GM18861 (cell line): ENCODE data around the gene SEC23IP.
"Not testable (repeated sequence)": the region's sequence is repeated elsewhere in the genome, so short reads cannot be mapped to it uniquely, and the experiment has no call there.

Experiments
- ATAC-seq: cut with Tn5 transposase; IDR thresholded peaks from one replicate; pipeline ENCODE4 v1.9.1; 2021; ENCODE audit not compliant: unreplicated experiment

SEC23IP gene

DNA sequence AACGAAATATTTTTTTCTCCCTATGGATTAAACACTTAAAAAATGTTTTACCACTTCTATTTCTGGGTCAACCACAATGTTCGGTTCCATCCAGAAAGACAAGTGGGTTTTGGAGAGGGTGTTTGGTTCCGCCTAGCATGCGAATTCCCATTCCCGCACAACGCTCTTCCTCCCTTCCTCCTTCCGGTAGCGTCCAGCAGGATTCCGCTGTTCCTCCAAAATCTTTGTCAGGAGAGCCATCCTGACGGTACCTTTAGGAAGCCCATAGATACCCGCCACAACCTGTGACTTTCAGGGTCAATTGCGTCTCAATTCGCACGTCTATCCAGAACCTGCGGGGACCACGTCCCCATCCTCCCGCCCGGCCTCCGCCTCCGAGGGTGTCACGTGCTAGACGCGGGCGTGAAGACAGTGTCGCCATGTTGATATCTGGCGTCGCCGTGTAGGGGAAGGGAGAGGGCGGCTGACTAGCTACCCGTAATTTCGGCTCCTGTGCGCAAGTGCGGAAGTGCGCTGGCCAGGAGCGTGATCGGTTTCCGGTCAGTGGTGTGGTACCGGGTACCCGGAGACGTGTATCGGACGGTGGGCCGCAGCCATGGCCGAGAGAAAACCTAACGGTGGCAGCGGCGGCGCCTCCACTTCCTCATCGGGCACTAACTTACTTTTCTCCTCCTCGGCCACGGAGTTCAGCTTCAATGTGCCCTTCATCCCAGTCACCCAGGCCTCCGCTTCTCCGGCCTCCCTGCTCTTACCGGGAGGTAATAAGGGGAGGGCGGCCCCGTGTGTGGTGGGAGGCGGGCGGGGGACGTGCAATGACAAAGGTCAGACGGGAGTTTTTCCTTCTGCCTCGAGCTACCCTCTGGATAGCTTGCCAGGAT lies at the start of gene SEC23IP:
Gene SEC23IP (plus strand): TSS at position 543 of the 878 bp plus-strand sequence. CDS start 53 bp downstream, at position 596.
- ATAC-seq = peak; percentile 98

DNA sequence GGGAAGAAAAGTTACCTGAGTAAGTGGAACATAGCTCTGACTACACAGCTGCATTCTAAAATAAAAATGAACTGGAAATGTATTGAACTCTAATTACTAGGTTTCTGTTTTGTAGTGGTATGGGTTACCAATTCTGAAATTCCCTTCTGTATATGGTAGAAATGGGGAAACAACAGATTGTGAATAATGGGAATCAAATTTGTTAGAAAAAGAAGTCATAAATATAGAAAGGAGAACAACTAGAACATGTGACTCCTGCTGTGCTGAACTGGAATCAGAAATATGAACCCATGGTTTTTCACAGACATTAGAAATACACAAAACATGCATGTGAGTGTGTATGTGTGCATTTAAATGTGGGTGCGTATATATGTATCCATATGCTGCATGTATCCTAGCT lies 46.9 kb upstream of the SEC23IP start:
- ATAC-seq = no peak

DNA sequence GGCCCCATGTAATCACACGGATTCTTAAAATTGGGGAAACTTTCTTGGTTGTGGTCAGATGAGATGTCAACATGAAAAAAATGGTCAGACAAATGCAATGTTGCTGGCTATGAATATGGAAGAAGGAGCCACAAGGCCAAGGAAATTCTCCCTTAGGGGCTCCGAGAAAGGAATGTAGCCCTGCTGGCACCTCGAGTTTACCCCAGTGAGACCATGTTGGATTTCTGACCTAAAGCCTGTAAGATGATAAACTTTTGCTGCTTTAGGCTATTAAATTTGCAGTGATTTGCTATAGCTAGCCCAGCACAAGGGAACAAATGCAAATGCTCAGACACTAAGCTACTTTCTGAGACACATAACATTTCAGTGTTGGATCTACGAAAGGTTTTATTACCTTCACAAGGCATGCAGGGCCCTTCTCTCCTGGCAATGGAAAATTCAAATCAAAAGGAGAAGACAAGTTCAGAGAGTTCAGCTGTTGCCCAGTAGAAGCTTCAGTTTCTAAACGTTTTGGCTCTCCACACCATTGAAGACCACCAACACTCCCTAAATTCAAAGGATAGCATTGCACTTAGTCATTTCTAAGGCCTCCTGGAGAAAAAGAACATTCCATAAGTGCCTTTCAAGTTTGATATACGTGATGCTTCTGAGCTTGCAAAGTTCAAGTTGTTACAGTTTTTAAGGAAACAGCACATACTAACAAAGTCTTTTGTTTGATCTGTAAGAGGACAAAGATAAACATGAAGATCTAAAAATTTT lies 43.3 kb upstream of the SEC23IP start:
- ATAC-seq = no peak

DNA sequence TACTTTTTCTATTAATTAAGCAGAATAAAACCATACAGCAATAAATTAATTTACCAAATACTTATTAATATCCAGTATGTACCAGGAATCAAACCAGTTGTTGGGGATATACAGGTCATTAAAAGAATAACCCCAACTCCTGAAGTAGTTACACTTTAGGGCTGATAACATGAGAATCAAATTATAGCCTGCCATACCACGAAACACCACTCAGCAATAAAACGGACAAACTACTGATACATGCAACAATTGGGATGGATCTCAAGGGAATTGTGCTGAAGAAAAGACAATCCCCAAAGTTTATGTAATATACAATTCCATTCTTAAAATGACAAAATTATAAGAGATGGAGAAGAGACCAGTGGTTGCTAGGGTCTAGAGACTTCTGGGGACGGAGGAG lies 42.6 kb upstream of the SEC23IP start:
- ATAC-seq = no peak

DNA sequence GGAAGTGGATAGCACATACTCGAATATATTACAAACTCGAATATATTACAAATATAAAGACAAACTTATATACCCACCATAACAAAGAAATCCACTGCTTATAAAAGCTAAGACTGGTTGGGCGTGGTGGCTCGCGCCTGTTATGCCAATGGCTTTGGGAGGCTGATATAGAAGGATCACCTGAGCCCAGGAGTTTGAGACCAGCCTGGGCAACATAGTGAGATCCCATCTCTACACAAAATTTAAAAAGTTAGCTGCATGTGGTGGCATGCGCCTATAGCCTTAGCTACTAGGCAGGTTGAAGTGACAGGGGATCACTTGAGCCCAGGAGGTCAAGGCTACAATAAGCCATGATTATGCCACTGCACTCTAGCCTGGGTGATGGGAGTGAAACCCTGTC lies 40.3 kb upstream of the SEC23IP start:
- ATAC-seq = no peak

DNA sequence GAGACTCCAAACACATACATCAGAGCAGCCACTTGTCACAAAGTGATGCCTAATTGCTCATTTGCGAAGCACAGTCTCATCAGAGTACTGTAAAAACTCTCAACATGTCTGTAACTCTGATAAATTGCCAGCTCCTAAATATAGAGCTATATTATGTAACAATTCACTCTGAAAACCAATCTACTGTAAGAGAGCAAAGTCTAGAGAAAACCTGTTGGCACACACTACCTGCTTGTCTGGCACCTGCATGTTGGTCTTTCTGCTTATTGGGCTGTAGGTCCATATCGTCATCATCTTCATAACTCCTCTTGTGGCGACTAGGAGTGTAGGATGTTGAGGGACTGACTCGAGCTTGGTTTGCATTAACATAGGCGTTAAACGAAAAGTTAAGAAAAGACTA lies 39.7 kb upstream of the SEC23IP start:
- ATAC-seq = no peak

DNA sequence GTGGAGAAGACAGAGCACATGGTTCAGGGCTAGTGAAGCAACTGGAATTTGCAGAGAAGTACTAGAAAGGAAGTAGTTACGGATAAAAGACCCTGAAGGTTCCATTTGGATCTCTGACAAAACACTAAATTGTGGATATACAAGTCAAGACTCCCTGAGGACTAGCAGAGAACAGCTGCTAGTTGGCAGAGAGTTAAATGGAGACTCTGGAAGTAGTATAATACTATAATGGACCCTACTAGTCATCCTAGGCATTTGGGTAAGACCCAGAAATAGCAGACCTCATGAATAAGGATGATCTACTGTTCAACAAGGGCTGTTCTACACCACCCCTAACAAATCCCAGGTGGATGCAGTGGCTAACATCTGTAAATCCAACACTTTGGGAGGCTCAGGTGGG lies 39.0 kb upstream of the SEC23IP start:
- ATAC-seq = no peak

DNA sequence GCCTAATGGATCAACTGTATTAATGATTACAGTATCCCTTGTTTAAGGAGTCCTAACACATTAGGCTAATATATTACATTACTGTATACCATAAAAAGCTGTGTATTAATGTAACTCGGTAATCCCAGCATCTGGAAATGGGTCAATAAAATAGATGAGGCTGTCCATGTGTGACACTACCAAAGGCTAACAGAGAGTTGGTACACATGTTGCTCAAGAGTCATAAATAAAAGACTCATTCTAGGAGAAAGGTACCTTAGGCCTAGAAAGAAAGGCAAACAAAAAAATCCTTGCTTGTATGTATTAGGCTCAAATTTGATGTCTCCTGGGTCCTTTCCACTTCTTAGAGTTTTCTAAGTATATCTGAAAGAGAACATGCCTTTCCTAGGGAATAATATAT lies 34.5 kb upstream of the SEC23IP start:
- ATAC-seq = no peak

DNA sequence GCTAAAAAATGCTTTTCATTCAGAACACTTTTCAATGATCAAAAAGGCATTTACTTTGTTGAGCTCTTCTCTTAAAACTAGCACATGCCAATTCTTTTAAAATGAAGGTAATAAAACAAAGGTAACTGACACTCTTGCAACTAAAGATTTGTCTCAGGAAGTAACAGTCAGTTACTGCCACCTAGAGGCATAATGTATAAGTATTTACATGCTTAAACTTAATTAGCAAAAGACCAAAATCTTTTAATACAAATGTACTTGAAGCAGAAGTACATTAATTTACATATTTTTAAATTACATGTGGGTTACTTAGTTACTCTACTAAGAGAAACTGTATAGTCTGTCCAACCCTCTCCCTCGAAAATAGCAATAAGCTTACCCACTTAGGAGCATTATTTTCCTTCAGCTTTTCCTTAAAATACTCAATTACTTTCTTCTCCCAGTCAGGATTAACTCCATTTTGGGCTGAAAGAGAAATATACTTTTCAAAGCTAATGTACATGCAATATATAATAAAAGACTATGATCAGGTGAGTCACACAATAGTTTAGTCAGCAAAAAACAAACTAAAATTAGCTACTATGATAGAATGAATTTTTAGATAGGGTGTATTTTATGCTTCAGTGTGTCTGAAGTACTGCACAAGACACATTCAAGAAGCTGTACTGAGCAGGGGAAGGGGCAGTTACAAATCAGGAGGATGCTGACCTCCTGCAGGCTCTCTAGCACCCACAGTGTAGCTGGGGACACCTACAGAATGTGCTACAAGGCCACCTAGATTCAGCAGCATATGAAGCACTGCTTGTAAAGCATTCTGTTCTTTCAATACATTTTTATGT lies 32.9 kb upstream of the SEC23IP start:
- ATAC-seq = no peak

DNA sequence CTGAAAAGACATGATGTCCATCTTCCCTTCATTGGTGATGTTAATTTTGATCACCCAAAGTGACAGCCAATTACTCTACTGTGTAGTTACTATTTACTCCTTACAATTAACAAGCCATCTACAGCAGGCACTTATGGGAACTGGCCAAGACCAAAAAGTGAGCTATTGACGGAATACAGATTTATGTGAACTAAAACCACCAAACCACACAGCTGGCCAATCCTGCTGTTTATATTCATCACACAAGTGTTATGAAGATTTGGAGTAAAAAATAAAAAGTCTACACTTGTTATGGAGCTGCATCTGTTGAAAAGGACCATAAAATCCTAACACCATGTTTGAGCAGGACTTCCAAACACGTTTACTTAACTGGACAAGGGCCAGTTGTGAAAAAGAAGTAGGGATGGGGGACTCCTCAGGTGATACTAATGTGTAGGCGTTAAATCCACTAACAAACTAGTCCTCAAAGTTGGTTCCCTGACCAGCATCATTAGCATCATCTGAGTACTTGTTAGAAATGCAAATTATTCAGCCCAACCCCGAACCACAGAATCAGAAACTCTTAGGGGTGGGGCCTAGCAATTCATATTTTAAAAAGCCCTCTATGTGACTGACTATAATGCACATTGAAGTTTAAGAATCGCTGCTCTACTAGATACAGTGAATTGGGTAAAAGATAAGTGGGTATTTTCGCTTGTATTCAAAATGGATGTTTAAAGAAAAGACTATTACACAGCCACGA lies 31.5 kb upstream of the SEC23IP start:
- ATAC-seq = no peak

DNA sequence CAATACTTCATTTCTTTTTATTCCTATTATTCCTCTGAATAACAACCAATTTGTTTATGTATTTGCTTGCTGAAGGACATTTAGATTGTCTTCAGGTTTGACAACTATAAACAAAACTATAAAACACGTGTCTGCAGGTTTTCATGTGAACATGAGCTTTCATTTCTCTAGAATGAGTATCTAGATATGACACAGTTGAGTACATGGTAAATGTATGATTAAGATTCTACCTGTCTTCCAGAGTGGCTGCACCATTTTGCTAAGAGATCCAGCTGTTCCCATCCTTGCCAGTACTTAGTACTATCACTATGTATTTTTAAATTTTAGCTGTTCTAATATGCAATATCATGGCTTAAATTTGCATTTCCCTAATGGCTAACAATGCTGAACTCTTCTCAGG lies 30.0 kb upstream of the SEC23IP start:
- no peak for ATAC-seq

DNA sequence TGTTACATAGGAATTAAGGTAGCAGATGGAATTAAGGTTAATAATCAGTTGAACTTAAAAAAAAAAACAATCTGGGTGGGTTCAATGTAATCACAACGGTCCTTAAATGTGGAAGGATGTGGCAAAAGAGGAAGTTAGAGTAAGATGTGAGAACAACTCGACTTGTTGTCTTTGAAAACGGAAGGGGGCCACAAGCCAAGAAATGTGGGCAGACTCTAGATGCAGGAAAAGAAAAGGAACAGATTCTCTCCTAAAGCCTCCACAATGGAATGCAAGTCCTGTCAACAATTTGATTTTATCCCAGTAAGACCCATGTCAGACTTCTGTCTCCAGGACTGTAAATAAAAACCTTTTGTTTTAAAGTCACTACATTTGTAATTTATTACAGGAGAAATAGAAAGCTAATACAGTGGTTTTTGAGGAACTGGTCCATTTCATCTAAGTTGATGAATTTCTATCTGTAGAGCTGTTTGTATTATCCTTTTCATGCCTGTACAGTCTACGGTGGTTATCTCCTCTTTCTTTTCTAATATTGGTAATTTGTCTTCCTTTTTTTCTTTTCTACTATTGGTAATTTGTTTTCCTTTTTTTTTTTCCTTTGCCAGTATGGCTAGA lies 28.5 kb upstream of the SEC23IP start:
- no peak for ATAC-seq

DNA sequence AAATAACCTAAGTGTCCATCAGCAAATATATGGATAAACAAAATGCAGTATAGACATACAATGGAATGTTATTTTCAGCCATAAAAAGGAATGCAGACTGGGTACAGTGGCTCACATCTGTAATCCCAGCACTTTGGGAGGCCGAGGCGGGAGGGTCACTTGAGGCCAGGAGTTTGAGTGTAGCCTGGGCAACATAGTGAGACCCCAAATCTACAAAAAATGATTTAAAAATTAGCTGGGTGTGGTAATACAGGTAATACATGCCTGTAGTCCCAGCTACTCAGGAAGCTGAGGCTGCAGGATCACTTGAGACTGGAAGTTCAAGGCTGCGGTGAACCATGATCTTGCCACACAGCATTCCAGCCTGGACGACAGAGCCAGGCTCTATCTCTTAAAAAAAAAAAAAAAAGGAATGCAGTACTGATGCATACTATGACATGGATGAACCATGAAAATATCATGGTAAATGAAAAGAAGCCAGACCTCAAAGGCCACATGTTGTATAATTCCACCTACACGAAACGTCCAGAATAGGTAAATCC lies 26.8 kb upstream of the SEC23IP start:
- no peak for ATAC-seq

DNA sequence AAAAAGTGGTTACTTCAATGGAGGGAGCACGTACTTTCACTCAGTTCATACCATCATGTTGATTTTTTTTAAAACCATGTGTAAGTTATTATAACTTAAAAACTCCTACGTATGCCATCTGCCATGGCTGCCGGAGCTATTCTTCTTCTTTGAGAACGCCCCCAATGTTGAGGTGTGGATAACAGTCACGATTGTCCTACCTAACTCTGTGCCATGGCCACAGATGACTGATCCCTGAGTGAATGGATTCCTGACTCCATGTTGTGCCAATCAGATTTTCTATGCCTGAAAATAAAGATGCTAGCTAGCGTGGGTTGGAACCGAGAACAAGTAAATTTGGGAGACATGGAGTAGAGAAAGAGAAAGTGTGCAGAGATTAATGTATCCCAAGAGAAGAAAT lies 25.2 kb upstream of the SEC23IP start:
- no peak for ATAC-seq

DNA sequence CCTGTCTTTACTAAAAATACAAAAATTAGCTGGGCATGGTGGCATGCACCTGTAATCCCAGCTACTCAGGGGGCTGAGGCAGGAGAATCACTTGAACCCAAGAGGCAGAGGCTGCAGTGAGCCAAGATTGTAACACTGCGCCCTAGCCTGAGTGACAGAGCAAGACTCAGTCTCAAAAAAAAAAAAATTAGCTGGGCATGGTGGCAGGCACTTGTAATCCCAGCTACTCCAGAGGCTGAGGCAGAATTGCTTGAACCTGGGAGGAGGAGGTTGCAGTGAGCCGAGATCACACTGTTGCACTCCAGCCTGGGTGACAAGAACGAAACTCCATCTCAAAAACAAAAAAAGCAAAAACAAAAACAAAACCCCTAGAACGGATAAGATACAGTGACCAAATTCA lies 23.1 kb upstream of the SEC23IP start:
- not testable (repeated sequence) for ATAC-seq

DNA sequence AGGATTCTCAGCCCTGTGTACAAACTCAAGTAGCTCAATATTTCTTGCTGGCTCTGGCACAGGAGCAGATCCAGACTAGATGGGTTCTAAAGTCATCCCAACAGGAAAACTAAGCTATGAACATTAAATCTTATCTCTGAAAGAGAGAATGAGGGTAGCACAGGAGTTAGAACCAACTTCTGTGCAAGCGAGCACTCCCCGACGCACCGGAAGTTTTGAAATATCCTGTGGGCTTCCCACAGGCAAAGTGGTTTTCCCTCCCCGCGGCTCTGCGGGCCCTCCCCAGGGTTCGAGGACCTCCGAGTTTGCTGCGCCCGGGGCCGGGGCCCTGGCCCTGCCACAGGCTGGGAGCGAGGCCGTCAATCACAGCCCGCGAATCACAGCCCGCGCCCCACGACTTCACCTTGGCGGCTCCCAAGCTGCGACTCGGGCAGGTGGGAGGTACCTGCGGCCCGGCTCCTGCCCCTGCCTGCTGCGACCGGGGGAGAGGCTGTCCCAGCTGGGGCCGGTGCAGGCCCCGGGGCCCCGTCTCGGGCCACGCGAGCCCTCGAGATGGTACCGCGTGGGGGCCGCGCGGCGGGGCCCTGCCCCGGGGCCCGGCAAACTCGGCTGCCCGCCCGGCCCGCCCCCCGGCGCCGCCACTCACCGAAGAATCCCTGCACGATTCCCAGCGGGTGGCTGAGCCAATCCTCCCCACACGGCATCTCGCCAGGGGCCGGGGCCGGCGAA lies 20.5 kb upstream of the SEC23IP start:
- ATAC-seq = peak; percentile 25

DNA sequence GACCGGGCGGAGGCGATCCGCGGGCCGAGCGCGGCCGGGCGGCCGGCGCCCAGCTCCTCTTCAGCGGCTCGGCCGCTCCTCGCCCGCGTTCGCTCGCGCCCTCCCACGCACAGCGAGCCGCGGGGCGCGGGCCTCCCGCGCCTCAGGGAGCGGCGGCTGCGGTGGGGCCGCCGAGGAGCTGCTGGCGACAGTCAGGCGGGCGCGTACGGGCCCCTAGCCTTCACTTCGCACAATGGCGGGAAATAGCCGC lies 20.0 kb upstream of the SEC23IP start, which contains the start of gene MCMBP:
Gene MCMBP (minus strand): TSS at position 234 of the 250 bp plus-strand sequence. CDS start 259 bp downstream, outside the sequence.
- ATAC-seq = no peak

DNA sequence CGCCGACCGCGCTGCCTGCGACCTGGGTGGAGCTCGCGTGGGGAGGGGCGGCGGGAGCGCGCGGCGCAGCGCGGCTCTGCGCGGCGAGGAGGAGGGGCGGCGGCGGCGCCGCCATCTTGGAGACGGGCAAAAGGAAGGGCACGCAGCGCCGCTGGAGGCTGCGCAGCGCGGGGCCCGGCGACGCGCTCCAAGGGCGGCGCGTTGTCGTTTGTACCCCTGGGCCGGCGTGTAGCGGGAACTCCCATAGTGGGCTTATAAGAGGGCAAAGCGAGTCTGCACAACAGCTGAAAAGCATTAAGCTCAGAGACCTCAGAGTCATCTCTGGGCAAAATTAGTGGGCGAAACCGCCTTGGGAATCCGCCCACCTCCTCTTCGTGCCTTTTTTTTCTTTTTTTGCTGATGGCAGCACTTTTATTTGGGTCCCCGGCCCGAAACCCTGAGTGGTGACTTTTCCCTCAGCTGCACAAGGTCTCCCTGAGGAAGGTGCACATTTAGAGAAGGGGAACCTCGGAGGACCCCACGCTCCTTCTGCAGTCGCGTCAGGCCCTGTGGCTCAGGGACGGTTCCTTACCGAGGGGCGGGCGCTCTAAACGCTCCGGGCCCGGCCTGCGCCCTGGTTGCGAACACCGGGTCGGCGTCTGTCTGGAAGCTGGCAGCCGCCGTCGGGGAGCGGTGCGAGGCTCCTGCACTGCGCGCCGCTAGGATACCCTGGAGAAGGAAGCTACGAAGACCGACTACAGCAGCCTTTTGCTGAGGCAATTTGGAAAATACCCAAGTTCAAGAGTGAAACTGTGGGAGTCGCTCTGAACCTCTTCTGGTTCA lies 19.5 kb upstream of the SEC23IP start:
- ATAC-seq = peak; percentile 90

DNA sequence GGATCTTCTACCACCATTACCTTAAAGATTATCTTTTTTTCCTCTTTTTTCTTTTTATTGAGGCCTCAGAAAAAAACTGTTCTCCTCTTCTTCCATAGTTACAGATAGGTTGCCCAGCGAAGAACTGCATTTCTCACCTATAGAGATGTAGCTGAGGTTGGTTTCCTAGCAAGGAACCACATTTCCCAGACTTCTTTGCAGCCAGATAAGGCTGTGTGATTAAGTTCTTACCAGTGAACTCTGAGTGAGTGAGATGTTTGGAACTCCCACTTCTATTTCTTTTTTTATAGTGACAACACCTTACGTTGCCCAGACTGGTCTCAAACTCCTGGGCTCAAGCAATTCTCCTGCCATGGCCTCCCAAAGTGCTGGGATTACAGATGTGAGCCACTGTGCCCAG lies 14.0 kb upstream of the SEC23IP start:
- no peak for ATAC-seq
